ENCODE data around the gene CFAP107.

The CFAP107 gene
- long read RNA-seq: 0 reads

- no peak for DNase-seq (ENCODE audit: low read depth in 1 of 2, low spot score in 1 of 2)
- H3K4me3 ChIP-seq (replicated peaks; ENCODE audit: insufficient read depth, low read length): no peak within 1 kb of the TSS
- peaks cover 4% of the 10 kb centered on the region for H3K27me3 ChIP-seq (ENCODE audit: insufficient read depth, poor library complexity, severe bottlenecking)
- no peak within 1 kb of the TSS for H3K27ac ChIP-seq (replicated peaks)
- TF ChIP-seq SPI1 (IDR thresholded peaks at IDR 0.05; ENCODE audit: borderline replicate concordance, low read depth) (no peak), POLR2AphosphoS5 (IDR thresholded peaks at IDR 0.05; ENCODE audit: low read depth) (no peak), GABPA (IDR thresholded peaks at IDR 0.05; ENCODE audit: low read depth) (no peak)
- TF ChIP-seq, protein P1, sequence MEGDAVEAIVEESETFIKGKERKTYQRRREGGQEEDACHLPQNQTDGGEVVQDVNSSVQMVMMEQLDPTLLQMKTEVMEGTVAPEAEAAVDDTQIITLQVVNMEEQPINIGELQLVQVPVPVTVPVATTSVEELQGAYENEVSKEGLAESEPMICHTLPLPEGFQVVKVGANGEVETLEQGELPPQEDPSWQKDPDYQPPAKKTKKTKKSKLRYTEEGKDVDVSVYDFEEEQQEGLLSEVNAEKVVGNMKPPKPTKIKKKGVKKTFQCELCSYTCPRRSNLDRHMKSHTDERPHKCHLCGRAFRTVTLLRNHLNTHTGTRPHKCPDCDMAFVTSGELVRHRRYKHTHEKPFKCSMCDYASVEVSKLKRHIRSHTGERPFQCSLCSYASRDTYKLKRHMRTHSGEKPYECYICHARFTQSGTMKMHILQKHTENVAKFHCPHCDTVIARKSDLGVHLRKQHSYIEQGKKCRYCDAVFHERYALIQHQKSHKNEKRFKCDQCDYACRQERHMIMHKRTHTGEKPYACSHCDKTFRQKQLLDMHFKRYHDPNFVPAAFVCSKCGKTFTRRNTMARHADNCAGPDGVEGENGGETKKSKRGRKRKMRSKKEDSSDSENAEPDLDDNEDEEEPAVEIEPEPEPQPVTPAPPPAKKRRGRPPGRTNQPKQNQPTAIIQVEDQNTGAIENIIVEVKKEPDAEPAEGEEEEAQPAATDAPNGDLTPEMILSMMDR (IDR thresholded peaks at IDR 0.05; ENCODE audit: insufficient read depth, low read length): no peak
- TF ChIP-seq, protein P2, sequence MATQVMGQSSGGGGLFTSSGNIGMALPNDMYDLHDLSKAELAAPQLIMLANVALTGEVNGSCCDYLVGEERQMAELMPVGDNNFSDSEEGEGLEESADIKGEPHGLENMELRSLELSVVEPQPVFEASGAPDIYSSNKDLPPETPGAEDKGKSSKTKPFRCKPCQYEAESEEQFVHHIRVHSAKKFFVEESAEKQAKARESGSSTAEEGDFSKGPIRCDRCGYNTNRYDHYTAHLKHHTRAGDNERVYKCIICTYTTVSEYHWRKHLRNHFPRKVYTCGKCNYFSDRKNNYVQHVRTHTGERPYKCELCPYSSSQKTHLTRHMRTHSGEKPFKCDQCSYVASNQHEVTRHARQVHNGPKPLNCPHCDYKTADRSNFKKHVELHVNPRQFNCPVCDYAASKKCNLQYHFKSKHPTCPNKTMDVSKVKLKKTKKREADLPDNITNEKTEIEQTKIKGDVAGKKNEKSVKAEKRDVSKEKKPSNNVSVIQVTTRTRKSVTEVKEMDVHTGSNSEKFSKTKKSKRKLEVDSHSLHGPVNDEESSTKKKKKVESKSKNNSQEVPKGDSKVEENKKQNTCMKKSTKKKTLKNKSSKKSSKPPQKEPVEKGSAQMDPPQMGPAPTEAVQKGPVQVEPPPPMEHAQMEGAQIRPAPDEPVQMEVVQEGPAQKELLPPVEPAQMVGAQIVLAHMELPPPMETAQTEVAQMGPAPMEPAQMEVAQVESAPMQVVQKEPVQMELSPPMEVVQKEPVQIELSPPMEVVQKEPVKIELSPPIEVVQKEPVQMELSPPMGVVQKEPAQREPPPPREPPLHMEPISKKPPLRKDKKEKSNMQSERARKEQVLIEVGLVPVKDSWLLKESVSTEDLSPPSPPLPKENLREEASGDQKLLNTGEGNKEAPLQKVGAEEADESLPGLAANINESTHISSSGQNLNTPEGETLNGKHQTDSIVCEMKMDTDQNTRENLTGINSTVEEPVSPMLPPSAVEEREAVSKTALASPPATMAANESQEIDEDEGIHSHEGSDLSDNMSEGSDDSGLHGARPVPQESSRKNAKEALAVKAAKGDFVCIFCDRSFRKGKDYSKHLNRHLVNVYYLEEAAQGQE (IDR thresholded peaks at IDR 0.05; ENCODE audit: insufficient replicate concordance, low read depth): no peak
Observed at GRCh38 chr1:12745992-12746323, at the start of gene CFAP107. TSS of gene CFAP107 (plus strand) at chr1:12746200. CDS start at chr1:12746431, 231 bp downstream.

- TF ChIP-seq, protein P1 (IDR thresholded peaks at IDR 0.05; ENCODE audit: insufficient read depth, low read length): no peak
- TF ChIP-seq, protein P2 (IDR thresholded peaks at IDR 0.05; ENCODE audit: insufficient replicate concordance, low read depth): no peak
- TF ChIP-seq GABPA (IDR thresholded peaks at IDR 0.05; ENCODE audit: low read depth) (no peak), SPI1 (IDR thresholded peaks at IDR 0.05; ENCODE audit: borderline replicate concordance, low read depth) (no peak), POLR2AphosphoS5 (IDR thresholded peaks at IDR 0.05; ENCODE audit: low read depth) (no peak)
- Histone ChIP-seq H3K27me3 (ENCODE audit: insufficient read depth, poor library complexity, severe bottlenecking) (no peaks in the 10 kb centered on the region), H3K27ac (replicated peaks) (no peak overlapping the region), H3K4me3 (replicated peaks; ENCODE audit: insufficient read depth, low read length) (no peak overlapping the region)
- DNase-seq (ENCODE audit: low read depth in 1 of 2, low spot score in 1 of 2): no peak
Observed at GRCh38 chr1:12696658-12697057, 49.3 kb upstream of the CFAP107 start.

- DNase-seq (ENCODE audit: low read depth in 1 of 2, low spot score in 1 of 2): no peak
- TF ChIP-seq, protein P2 (IDR thresholded peaks at IDR 0.05; ENCODE audit: insufficient replicate concordance, low read depth): no peak
- no peak for TF ChIP-seq POLR2AphosphoS5 (IDR thresholded peaks at IDR 0.05; ENCODE audit: low read depth)
- no peak for TF ChIP-seq SPI1 (IDR thresholded peaks at IDR 0.05; ENCODE audit: borderline replicate concordance, low read depth)
- TF ChIP-seq, protein P1 (IDR thresholded peaks at IDR 0.05; ENCODE audit: insufficient read depth, low read length): no peak
- no peak for TF ChIP-seq GABPA (IDR thresholded peaks at IDR 0.05; ENCODE audit: low read depth)
- no peak overlapping the region for H3K27ac ChIP-seq (replicated peaks)
- H3K27me3 ChIP-seq (ENCODE audit: insufficient read depth, poor library complexity, severe bottlenecking): no peaks in the 10 kb centered on the region
- H3K4me3 ChIP-seq (replicated peaks; ENCODE audit: insufficient read depth, low read length): no peak overlapping the region
Observed at GRCh38 chr1:12697397-12697796, 48.6 kb upstream of the CFAP107 start.
